ENCODE data around the gene LGALS7.
"Not testable (repeated sequence)": the region's sequence is repeated elsewhere in the genome, so short reads cannot be mapped to it uniquely, and the experiment has no call there.

Gene LGALS7

DNA sequence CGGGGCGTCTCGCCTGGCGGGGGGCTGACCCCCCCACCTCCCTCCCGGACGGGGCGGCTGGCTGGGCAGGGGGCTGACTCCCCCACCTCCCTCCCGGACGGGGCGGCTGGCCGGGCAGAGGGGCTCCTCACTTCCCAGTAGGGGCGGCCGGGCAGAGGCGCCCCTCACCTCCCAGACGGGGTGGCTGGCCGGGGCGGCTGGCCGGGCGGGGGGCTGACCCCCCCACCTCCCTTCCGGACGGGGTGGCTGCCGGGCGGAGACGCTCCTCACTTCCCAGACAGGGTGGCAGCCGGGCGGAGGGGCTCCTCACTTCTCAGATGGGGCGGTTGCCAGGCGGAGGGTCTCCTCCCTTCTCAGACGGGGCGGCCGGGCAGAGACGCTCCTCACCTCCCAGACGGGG is 24.5 kb upstream of the LGALS7 start:
- not testable (repeated sequence) for DNase-seq

GRCh38 chr19:38796154-38796553 is 22.8 kb upstream of the LGALS7 start:
- no peak for DNase-seq

- no peak for DNase-seq
These were observed 22.2 kb upstream of the LGALS7 start for GRCh38 chr19:38795549-38795948.

GRCh38 chr19:38793671-38794070 is 20.4 kb upstream of the LGALS7 start:
- no peak for DNase-seq

GRCh38 chr19:38793177-38793576 is 19.9 kb upstream of the LGALS7 start:
- peak; percentile 89 for DNase-seq

- no peak for DNase-seq
These were observed 19.2 kb upstream of the LGALS7 start for GRCh38 chr19:38792250-38793111.

DNA sequence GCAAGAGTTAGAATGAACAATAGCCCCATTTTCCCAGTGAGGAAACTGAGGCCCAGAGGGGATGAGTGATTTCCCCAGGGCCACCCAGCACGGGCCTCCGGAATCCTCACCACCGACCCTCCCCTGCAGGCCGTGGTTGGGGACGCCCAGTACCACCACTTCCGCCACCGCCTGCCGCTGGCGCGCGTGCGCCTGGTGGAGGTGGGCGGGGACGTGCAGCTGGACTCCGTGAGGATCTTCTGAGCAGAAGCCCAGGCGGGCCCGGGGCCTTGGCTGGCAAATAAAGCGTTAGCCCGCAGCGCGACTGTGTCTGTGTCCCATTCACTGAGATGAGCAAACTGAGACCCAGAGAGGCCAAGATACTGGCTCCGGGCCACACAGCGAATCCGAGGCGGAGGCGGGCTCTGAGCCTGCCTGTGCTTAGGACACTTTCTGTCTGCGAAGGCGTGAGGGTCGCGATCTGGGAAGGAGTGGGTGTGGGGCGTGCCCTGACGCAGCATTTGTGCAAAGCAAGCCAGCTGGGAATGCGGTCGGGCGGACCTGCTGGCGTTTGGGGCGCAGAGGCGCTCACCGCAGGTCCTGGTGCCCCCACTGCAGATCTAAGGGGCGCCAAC is 18.2 kb upstream of the LGALS7 start:
- not testable (repeated sequence) for DNase-seq

DNA sequence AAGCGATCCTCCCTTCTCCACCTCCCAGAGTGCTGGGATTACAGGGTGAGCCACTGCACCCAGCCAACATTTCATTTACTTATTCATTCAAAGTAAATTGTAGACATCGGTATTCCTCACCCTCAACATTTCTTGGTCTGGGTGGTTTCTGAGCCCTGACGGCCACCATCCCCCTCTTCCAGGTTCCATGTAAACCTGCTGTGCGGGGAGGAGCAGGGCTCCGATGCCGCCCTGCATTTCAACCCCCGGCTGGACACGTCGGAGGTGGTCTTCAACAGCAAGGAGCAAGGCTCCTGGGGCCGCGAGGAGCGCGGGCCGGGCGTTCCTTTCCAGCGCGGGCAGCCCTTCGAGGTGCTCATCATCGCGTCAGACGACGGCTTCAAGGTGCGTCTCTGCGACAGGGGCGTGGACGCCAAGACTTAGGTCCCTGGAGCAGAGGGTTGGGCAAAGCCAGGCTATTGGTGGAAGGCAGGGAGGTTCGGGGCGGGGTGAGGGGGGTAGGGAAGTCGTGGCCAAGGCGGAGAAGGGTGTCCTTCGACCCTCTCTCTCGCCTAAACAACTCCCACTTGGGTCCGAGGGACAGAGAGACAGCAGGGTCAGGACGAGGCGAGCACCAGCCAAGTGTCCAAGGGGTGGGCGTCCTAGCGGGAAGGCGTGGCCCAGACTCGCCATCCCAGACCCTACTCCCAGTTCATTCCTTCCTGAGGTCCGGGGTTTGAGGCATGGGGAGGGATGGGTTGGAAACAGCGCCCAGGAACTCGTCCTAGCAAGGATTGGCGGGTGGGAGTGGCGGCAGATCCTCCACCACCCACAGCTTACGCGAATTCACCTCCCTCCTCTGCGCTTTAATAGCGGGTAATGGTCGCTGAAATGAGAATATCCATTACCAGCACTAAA is 17.4 kb upstream of the LGALS7 start:
- DNase-seq = not testable (repeated sequence)

DNA sequence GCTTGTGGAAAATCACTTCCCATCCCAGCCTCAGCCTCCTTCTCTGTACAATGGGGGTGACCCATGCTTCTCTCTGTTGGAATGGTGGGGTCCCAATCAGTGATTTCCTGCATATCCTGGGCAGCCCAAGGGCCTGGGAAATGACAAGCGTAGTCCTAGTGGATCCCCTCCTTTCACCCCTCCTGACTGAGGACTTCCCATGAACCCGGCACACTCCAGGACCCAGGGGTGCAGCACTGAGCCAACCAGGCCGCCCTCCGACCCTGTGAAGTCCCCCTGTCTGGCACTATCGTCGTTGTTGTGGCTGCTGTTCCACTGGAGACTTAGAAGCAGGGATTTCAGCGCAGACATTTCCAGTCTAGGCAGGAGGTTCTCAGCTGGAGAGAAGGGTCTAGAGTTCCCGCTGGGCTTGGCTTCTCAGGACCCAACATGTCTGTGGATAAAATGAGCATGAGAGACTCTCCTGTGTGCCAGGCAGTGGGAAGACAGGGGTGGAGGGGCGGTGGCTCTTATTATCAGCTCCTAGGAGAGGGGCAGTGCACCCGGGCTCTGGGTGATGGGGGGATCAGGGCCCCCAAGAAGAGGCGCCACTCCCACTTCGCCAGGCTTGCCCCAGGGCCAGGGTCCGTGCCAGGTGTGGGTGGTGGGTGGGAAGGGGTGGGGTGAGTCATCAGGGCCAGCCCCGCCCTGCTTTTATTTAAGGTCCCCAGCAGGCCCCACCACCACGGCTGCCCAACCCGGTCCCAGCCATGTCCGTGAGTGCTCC is 15.3 kb upstream of the LGALS7 start, which contains the start of gene LGALS7B:
LGALS7B (plus strand) TSS at position 723 of the 766 bp plus-strand sequence; CDS start at position 750, 27 bp downstream.
- no peak for DNase-seq

DNA sequence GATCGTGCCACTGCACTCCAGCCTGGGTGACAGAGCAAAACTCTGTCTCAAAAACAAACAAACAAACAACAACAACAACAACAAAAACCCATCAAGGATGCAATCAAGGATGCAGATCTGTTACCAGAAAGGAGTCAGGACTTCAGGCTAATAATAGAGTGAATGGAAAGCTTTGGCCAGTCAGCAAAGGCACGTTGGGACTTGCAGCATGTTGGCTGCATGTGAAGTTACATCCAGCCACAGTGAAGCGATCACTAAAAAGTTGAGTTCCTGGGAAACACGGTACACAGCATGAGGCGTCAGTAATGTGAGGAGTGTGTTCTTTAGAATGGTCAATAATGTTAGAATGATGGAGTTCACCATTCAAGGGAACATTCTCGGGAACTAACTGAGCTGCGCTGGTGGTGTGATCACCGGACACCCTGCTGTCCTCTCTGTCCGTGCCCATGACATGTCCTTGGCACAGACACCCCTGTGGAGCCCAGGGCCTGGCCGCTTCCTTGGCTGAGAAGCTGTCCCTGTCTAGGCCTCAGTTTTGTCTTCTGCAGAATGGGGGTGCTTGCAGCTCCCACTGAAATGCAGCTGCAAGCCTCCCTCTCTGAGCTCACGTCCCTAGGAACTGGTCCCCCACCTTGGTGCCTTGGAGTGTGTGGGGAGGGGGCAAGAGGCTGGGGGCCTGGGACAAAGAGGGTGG is 13.4 kb upstream of the LGALS7 start:
- no peak for DNase-seq

DNA sequence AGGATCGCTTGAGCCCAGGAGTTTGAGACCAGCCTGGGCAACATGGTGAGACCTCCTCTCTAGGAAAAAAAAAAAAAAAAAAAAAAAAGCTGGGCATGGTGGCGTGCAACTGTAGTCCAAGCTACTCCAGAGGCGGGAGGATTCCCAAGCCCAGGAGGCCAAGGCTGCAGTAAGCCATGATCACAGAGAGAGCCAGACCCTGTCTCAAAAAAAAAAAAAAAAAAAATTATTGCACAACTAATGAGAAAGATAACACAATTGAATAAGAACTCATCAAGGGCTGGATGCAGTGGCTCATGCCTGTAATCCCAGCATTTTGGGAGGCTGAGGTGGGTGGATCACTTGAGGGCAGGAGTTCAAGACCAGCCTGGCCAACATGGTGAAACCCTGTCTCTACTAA is 12.7 kb upstream of the LGALS7 start:
- not testable (repeated sequence) for DNase-seq

DNA sequence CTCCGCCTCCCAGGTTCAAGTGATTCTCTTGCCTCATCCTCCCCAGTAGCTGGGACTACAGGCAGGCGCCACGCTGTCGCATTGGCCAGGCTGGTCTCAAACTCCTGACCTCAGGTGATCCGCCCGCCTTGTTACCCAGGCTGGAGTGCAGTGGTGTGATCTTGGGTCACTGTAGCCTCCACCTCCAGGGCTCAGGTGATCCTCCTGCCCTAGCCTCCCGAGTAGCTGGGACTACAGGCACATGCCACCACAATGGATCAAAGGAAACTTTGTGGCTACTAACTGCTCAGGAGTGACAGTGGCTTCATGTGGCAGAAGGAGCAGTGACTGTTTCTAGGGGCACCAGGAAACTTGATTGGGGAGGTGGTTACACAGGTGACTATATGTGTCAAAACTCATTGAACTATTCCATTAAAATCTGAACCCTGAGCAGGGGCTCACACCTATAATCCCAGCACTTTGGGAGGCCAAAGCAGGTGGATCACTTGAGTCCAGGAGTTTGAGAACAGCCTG is 11.9 kb upstream of the LGALS7 start:
- no peak for DNase-seq

DNA sequence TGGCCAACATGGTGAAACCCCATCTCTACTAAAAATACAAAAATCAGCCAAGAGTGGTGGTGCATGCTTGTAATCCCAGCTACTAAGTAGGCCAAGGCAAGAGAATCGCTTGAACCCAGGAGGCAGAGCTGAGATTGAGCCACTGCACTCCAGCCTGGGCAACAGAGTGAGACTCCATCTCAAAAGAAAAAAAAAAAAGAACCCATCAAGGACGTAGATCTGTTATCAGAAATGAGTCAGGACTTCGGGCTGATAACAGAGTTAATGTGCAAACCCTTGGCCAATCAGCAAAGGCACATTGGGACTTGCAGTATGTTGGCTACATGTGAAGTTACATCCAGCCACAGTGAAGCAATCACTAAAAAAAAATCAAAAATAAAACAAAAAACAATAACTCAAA is 10.9 kb upstream of the LGALS7 start:
- DNase-seq = no peak

- not testable (repeated sequence) for DNase-seq
These were observed 8.9 kb upstream of the LGALS7 start for GRCh38 chr19:38782212-38782611.

- DNase-seq = no peak
These were observed 7.7 kb upstream of the LGALS7 start for GRCh38 chr19:38781058-38781457.

DNA sequence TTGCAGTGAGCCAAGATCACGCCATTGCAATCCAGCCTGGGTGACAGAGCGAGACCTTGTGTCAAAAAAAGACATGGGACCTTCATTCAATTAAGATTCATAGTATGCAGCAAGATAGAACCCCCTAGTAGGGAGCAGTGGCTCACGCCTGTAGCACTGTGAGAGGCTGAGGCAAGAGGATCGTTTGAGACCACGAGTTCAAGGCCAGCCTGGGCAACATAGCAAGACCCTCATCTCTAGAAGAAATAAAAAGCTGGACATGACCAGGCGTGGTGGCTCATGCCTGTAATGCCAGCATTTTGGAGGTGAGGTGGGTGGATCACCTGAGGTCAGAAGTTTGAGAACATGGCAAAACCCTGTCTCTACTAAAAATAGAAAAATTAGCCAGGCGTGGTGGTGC is 7.1 kb upstream of the LGALS7 start:
- DNase-seq = no peak

- DNase-seq = no peak
These were observed 5.4 kb upstream of the LGALS7 start for GRCh38 chr19:38778733-38779132.

- no peak for DNase-seq
These were observed 1.0 kb upstream of the LGALS7 start for GRCh38 chr19:38774181-38774950.

DNA sequence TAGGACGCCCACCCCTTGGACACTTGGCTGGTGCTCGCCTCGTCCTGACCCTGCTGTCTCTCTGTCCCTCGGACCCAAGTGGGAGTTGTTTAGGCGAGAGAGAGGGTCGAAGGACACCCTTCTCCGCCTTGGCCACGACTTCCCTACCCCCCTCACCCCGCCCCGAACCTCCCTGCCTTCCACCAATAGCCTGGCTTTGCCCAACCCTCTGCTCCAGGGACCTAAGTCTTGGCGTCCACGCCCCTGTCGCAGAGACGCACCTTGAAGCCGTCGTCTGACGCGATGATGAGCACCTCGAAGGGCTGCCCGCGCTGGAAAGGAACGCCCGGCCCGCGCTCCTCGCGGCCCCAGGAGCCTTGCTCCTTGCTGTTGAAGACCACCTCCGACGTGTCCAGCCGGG is 1.7 kb downstream of the LGALS7 start:
- DNase-seq = not testable (repeated sequence)

DNA sequence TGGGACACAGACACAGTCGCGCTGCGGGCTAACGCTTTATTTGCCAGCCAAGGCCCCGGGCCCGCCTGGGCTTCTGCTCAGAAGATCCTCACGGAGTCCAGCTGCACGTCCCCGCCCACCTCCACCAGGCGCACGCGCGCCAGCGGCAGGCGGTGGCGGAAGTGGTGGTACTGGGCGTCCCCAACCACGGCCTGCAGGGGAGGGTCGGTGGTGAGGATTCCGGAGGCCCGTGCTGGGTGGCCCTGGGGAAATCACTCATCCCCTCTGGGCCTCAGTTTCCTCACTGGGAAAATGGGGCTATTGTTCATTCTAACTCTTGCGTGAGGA is 2.4 kb downstream of the LGALS7 start:
- not testable (repeated sequence) for DNase-seq

All from NCI-H1694 treated with DMSO at 0.1 percent for 48 hours (cell line).